Lower leg skin (tissue), 3 donors: ENCODE measurements around the gene PDCD1LG2.

Experiments
- CTCF ChIP-seq, 3 donors: fragments of 450-650 bp; IDR thresholded peaks; one replicate each; pipeline ENCODE4 v1.5.1; 2016; ENCODE audit warnings: antibody characterized with exemption in 3 of 3, mild to moderate bottlenecking in 3 of 3, moderate library complexity in 2 of 3
- POLR2A ChIP-seq, 2 donors: fragments of 450-650 bp; IDR thresholded peaks; one replicate each; pipeline ENCODE4 v1.6.1; 2016 to 2017; ENCODE audit warnings: antibody characterized with exemption in 2 of 2, mild to moderate bottlenecking in 1 of 2, moderate library complexity in 1 of 2

- TF ChIP-seq CTCF (IDR thresholded peaks at IDR 0.05) (no peak), POLR2A (IDR thresholded peaks at IDR 0.05) (no peak)
Observed at GRCh38 chr9:5563417-5563815, 53.1 kb downstream of the PDCD1LG2 start.
